MCF 10A (cell line): ENCODE results near the gene CSMD2. TPM values are rescaled to one million over a fixed set of nuclear protein-coding genes. Genes with fewer than 3 reads are reported as not detected.

Experiments used
- BruUV-seq: library from RNA; stranded (reverse); fragments of 400-500 nt; replicated peaks from 2 replicates; lab custom pipeline; 2021; lab: Mats Ljungman, UMichigan
- CTCF ChIA-PET: fragments of 300-600 bp; sonication (Branson Sonifier 250); formaldehyde crosslinking; extraction: SDS; loops from one replicate; lab custom pipeline; 2021; ENCODE audit warnings: antibody characterized with exemption, inconsistent platforms; lab: Yijun Ruan, JAX
- POLR2A ChIA-PET: fragments of 300-600, 350-650 bp; sonication (Branson Sonifier 250); formaldehyde crosslinking; extraction: SDS; loops from one replicate; lab custom pipeline; 2020; ENCODE audit warnings: antibody characterized with exemption, inconsistent platforms; lab: Yijun Ruan, JAX
- DNase-seq: peaks from one replicate; pipeline ENCODE4 v3.0.0-alpha.2; 2018; ENCODE audit not compliant: unreplicated experiment
- H3K27ac Mint-ChIP-seq: one replicate; pipeline ENCODE4 v1.8.0; 2022; ENCODE audit warnings: mild to moderate bottlenecking, low read depth, mixed read lengths; ENCODE audit not compliant: unreplicated experiment
- H3K27me3 Mint-ChIP-seq: one replicate; pipeline ENCODE4 v1.8.0; 2022; ENCODE audit warnings: mixed read lengths; ENCODE audit not compliant: insufficient read depth, unreplicated experiment
- H3K36me3 Mint-ChIP-seq: one replicate; pipeline ENCODE4 v1.8.0; 2022; ENCODE audit warnings: mild to moderate bottlenecking, moderate library complexity, mixed read lengths; ENCODE audit not compliant: insufficient read depth, unreplicated experiment
- H3K4me1 Mint-ChIP-seq: one replicate; pipeline ENCODE4 v1.8.0; 2022; ENCODE audit warnings: mixed read lengths; ENCODE audit not compliant: insufficient read depth, unreplicated experiment
- H3K4me3 Mint-ChIP-seq: one replicate; pipeline ENCODE4 v1.8.0; 2022; ENCODE audit warnings: mild to moderate bottlenecking, moderate library complexity, mixed read lengths; ENCODE audit not compliant: unreplicated experiment
- H3K9me3 Mint-ChIP-seq: one replicate; pipeline ENCODE4 v1.8.0; 2022; ENCODE audit warnings: mixed read lengths; ENCODE audit not compliant: unreplicated experiment
- intact Hi-C: fragments of 100-400 bp; cut with micrococcal nuclease; formaldehyde crosslinking; loops from 2 replicates; pipeline ENCODE4 v1.14.1; 2022
- total RNA-seq: library from RNA; stranded (reverse); gene quantifications from 2 replicates; pipeline ENCODE4 v1.2.3, GENCODE V29; 2022
- TF ChIP-seq, protein P1 (sequence below): fragments of 200-600 bp; IDR thresholded peaks from one replicate; pipeline ENCODE4 v1.8.0; 2022; ENCODE audit warnings: antibody characterized with exemption, mild to moderate bottlenecking; ENCODE audit not compliant: unreplicated experiment

CSMD2 gene
- total RNA-seq, 1 experiment from 2014 or later, result not detected

DNA sequence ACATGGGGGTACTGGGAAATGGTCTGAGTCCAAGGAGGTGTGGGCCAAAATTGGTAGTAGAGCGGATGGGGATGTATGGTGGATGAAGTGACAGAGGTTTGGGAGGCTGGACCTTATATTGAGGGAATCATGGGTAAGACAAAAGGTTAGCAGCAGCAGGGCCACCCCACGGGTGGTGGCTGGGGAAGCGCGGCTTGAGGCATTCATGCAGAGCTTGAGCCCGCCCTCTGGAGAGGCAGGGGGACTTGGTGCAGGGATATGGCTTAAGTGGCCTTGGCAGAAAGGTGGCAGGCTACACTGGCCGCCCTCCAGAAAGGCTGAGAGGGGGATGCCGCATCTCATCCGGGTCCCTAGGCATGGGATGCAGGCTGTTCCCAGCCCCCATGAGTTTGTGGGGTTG lies 269.6 kb downstream of the CSMD2 start:
- no peak overlapping the region for H3K4me3 Mint-ChIP-seq
- no peaks in the 10 kb centered on the region for H3K4me1 Mint-ChIP-seq
- ChIA-PET POLR2A (no interaction called here), CTCF (interaction anchor here (0.6 kb wide), 2 partner anchors 29 to 51 kb away, joined by 3 read pairs; no protein-coding TSS in a partner anchor)
- DNase-seq, result no peak
- H3K27me3 Mint-ChIP-seq, result no peaks in the 10 kb centered on the region
- TF ChIP-seq, protein P1, sequence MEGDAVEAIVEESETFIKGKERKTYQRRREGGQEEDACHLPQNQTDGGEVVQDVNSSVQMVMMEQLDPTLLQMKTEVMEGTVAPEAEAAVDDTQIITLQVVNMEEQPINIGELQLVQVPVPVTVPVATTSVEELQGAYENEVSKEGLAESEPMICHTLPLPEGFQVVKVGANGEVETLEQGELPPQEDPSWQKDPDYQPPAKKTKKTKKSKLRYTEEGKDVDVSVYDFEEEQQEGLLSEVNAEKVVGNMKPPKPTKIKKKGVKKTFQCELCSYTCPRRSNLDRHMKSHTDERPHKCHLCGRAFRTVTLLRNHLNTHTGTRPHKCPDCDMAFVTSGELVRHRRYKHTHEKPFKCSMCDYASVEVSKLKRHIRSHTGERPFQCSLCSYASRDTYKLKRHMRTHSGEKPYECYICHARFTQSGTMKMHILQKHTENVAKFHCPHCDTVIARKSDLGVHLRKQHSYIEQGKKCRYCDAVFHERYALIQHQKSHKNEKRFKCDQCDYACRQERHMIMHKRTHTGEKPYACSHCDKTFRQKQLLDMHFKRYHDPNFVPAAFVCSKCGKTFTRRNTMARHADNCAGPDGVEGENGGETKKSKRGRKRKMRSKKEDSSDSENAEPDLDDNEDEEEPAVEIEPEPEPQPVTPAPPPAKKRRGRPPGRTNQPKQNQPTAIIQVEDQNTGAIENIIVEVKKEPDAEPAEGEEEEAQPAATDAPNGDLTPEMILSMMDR, result no peak
- no TSS peak for BruUV-seq
- intact Hi-C loops, result no loop called here
- H3K36me3 Mint-ChIP-seq, result no peaks in the 10 kb centered on the region
- H3K27ac Mint-ChIP-seq, result no peak overlapping the region
- peaks cover 11% of the 10 kb centered on the region for H3K9me3 Mint-ChIP-seq

DNA sequence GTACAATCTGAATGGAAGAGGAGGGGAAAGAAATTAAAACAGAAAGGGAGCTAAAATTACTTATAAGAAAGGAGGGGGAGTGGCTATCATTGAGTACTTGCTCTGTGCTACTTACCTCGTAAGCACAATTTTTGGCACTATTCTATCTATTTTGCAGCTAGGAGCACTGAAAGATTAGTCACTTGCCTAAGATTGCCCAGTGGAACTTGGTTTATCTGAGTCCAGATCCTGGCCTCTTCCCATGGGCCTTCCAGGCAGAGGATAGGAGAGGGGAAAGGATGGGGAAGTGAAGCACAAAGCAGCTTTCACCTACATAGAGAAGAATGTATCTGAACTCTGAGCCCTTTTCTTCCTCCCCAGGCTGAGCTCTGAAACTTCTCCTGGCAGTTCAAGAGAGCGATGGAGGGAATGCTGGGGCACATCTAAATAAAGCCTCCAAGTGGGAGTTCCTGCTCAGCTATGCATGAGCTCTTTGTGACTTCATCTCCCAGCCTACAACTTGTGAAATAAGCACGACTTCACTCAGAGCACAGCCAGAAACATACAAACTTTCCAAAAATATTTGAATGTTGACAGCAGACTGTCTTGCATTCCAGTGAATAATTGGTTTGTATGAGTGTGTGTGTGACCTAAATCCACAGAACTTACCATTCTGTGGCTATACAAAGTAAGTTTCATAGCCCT lies 271.7 kb downstream of the CSMD2 start:
- BruUV-seq, result no TSS peak
- POLR2A ChIA-PET, result no interaction called here
- Mint-ChIP-seq H3K27me3 (no peaks in the 10 kb centered on the region), H3K36me3 (no peaks in the 10 kb centered on the region), H3K4me1 (no peaks in the 10 kb centered on the region), H3K9me3 (peaks cover 11% of the 10 kb centered on the region), H3K27ac (no peak overlapping the region), H3K4me3 (no peak overlapping the region)
- TF ChIP-seq, protein P1, result no peak
- intact Hi-C loops, result no loop called here
- no peak for DNase-seq
- CTCF ChIA-PET, result no interaction called here

DNA sequence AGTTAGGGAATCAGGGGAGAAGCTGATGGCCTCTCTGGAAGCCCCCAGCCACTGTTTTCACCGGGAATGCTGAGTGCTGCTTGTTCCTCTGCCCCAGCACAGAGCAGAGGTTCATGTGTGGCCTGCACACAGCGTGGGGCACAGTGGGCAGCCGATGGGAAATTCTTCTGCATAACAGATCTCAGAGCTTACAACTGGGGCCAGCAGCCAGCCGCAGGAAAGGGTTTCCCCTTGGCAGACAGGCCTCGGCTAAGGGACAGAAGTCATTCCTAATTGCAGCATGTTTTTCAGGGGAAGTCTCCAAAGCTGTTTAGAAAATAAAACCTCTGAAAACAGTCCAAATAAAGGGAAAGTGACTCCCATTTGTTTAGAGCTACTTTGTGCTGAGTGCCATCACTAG lies 278.5 kb downstream of the CSMD2 start:
- DNase-seq, result no peak
- BruUV-seq, result no TSS peak
- ChIA-PET CTCF (interaction anchor here (0.6 kb wide), 1 partner anchor 33 kb away, joined by 3 read pairs; no protein-coding TSS in a partner anchor), POLR2A (no interaction called here)
- intact Hi-C loops, result no loop called here
- TF ChIP-seq, protein P1, result no peak
- no peak overlapping the region for H3K27ac Mint-ChIP-seq
- no peaks in the 10 kb centered on the region for H3K27me3 Mint-ChIP-seq
- no peaks in the 10 kb centered on the region for H3K4me1 Mint-ChIP-seq
- H3K4me3 Mint-ChIP-seq, result no peak overlapping the region
- no peaks in the 10 kb centered on the region for H3K36me3 Mint-ChIP-seq
- H3K9me3 Mint-ChIP-seq, result peaks cover 22% of the 10 kb centered on the region

DNA sequence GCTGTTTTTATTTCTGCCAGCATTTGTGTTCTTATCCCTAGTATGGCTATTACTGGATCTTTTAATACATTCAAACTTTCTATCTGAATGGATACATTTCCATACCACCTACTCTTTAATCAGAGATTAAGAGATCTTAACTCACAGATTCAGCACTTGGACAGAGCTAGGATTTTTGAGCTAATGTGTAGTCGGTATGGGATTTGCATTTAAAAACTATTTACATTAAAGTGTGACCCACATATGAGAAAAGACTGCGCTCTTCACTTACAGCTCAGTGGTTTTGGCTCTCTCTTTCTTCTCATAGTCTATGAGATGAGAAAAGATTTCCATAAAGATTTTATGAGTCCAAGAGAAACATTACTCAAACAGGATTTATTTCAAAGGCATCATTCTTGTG lies 284.7 kb downstream of the CSMD2 start:
- Mint-ChIP-seq H3K9me3 (peaks cover 21% of the 10 kb centered on the region), H3K27ac (no peak overlapping the region), H3K4me3 (no peak overlapping the region), H3K36me3 (no peaks in the 10 kb centered on the region), H3K27me3 (no peaks in the 10 kb centered on the region), H3K4me1 (no peaks in the 10 kb centered on the region)
- intact Hi-C loops, result no loop called here
- no peak for DNase-seq
- BruUV-seq, result no TSS peak
- ChIA-PET CTCF (no interaction called here), POLR2A (interaction anchor here (0.7 kb wide), 1 partner anchor 36 kb away, joined by 3 read pairs; no protein-coding TSS in a partner anchor)
- TF ChIP-seq, protein P1, result no peak
